Measurements from ENCODE around the gene PLPP3.
A peak's percentile ranks its signal among the peaks of the same experiment; 100 is the strongest.

Gene PLPP3

DNA sequence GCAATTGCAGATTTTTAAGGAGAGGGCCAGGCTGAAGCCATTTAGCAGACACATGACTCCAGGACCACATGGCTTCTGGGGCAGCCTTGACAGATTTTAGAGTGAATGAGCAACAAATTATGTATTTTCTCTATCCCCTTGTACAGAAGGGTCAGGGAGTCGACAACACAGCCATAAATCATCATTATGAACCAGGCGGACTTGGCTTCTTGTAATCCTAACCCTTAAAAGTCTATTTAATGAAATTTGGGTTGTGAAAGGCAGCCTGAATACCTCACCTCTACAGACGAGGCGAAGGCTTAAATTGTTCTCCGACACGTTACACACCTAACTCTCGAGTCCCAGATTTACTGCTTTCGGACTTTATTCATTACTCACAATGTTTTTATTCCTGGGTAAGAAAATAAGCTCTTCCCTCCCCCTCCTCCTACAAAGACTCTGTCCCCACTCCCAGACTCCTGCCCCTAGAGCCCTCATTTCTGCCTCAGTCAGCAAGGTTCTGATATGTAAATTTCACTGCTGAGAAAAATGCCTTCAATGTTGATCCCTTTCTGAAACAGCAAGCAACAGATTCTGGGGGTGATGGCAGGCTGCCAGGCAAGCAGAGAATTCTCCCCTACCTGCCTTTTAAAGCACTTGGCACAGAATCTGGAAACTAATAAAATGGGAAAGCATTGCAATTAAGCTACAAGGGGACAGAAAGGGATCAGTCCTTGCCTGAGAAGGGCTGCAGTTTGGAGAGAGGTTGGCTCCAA is 51.6 kb downstream of the PLPP3 start:
- FAIRE-seq (no peak), DNase-seq (ENCODE audit: extremely low spot score, insufficient read length, low read depth) (no peak)

DNA sequence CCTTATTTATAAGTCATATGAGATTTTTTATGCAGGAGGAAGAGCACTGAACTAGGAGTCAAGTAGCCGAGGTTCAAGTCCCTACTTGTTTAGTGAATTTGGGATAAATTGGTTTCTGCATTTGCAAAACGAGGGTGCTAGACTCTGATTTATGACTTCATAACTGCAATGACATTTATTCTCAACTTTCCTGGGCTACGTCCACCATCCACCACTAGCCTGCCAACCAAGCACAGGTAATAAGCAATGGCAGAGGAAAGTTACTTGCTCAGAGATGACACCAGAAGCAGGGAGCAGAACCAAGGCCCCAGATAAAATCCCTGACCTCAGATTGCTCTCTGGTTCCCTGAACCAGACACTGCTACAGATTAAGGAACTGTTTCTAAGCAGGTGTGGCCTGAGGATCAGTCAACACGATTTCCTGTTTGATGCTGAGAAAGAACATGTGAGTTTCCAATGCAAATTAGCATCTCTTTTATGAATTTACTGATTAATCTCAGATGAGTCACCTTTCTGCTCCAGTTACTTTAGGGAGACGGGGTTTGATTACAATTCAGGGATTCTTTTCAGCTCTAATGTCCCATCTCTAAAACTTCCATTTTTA is 52.7 kb downstream of the PLPP3 start:
- FAIRE-seq (peak; percentile 97), DNase-seq (ENCODE audit: extremely low spot score, insufficient read length, low read depth) (peak; percentile 23)

DNA sequence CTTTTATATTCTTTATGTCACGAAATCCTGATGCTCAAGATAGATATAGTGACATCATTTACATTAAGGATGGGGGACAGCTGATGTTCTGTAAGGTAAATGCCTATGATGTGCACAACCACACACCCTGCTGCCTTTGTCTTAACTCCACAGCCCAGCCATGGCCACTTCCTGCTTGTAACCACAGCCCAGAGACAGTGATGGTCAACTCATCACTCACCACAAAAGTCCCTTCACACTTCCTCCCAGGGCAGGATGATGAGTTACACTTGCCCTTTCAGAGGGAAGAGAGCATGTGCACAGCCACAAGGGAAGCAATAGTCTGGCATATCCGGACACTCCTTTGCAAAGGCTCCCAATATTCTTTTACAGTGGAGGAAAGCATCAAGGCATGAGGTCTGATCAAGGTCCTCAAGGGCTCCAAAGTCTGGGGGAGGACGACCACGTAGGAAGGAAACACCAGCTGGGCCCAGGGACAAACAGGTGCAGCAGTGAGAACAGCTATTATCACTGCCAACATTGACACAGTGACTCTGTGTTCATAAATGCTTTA is 53.8 kb downstream of the PLPP3 start:
- FAIRE-seq (peak; percentile 96), DNase-seq (ENCODE audit: extremely low spot score, insufficient read length, low read depth) (peak; percentile 26)

DNA sequence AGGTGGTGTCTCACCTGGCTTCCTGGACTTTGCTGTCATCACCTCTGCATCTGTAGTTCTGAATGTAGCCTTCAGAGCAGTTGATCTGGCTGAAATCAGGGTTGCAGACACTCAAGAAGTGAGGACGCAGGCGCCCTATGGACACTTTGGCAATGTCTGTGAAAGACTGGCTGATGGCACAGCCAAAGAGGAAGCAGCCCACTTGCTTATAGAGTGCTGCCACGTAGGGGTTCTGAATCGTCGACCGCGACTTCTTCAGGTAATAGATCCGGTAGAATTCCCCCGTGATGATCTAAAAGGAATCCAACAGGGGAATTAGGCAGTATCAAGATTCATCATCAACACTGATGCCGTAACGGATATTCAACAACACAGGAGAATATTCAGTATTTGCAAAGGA is 55.1 kb downstream of the PLPP3 start:
- DNase-seq (ENCODE audit: extremely low spot score, insufficient read length, low read depth): no peak
- FAIRE-seq: peak; percentile 29

DNA sequence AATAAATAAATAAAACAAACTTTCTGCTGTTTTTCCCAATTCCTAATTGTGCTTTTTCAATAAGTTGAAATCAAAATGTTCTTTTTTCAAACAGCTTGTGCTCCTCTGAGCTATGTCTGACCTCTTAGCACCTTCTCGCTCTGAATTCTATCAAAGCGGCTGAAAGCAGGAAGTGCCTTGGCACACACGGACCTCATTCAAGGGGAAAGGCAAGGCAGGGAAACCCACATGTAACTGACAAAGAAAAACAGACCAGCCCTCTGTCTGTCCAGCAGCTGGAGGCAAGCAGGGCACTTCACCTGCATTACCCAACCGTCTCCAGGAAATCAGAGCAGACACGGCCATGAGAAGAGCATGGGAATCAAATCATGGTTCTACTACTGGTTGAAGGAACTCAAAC is 56.7 kb downstream of the PLPP3 start:
- DNase-seq (ENCODE audit: extremely low spot score, insufficient read length, low read depth) (no peak), FAIRE-seq (no peak)

DNA sequence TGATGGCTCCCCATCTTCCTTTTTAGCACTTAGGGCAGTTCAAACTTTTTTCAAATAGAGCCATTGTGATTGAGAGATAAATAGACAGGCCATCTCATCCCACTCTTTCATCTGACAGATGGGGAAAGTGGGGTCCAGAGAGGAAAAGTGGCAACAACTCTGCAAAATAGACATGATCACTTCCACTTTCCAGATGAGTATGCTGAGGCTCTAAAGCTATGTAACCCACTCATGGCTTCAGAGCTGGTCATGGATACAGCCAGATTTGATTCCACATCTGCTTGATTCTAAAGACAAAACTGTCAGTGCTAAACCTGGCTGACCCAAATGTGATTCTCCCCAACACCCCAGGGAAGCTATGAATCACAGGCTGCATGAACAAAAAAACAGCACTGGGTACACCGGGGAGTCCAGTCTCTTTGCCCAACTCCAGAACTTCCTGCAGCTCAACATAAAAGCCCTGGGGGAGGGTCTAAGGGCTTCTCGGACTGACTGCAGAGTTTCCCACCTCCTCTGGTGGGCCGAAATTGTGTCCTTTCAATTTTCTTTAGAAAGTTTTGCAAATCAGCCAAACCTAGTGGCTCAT is 59.3 kb downstream of the PLPP3 start:
- DNase-seq (ENCODE audit: extremely low spot score, insufficient read length, low read depth) (no peak), FAIRE-seq (no peak)

DNA sequence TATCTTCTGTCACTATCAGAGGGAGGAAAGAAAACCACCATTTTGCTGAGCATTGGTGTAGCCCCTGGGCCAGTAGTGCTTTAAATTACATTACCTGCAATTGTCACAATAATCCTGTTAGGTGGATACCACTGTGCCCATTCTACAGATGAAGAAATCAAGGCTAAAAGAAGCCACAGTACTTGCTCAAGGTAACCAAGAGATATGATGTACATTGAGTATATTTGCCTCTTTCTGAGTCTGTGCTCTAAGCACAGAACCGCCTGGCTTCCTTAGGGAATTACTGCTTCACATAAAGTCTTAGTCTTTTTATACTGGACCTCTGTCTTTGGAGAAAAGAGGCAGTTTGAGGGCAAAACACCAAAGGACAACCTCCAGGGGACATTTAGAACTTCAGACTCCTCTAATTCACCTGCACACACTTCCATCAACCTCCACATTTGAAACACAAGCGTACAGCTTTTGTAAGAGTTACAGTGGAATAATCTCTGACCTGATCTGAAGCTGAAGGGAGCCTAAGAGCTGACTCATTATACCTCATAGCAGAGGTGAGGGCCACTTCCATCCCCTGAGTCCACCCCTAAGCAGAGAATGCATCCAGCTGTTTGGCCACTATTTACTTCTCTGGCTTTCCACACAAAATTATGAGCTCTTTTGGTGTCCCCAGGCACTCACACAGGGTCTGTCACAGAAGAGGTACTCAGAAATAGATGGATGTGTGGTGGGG is 61.8 kb downstream of the PLPP3 start:
- FAIRE-seq (no peak), DNase-seq (ENCODE audit: extremely low spot score, insufficient read length, low read depth) (no peak)

DNA sequence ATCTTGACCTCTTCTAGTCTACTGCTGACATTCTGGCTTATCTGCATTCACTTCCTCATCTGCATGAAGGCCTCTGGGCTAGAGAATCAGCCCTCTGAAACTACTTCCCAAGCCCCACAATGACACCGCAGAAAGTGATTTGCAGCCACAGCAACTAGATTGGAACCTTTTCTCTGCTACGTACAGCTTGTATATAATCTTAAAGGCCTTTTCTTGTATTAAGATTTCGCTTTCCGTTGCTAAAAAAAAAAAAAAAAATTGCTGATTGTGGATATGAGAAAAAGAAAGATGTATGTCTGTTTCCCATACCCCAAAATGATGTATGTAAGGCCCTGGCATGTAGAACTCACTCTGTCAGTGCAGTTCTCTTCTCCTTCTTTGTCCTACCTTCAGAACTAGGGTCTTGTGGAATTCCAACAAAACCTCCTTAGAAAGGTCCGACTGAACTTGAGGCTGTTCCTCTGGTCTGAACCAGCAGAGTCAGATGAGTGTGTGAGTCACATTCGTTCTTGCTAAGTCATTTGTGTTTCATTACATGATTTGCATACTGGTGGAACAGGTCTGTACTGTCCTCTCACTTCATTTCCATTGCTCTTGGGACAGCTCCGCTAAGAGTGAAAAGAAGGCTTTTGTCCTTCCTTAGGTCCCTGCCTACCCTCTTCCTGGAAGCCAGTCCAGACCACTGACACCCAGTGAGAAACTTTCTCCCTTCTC is 62.7 kb downstream of the PLPP3 start:
- FAIRE-seq (peak; percentile 91), DNase-seq (ENCODE audit: extremely low spot score, insufficient read length, low read depth) (no peak)

DNA sequence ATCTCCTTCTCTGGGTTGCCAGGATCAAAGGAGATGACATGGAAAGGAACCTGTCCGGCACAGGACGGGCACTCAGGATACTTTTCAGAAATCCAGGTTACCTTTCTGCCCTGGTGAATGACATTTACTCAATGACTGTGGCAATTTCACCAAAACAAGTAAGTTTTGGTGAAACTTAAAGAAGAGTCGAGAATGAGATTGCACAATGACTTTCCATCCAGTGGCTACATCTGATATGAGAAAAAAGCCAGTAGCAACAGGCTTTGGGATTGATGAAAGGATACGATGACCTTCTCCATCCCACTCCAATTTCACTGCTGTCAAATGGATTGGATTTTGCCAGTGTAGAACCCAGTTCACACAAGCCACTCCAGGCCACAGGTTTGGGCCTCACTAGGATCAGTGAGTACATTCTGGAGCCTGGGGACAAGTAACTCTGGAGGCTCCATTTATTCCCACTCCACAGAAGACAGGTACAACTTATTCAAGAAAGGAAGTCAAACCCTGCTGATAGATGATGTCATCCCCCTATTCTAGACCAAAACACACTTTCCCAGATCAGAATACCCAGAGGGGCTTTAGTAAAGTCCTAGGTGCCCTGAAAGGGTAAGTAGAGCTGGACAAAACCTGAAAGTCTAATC is 63.3 kb downstream of the PLPP3 start:
- DNase-seq (ENCODE audit: extremely low spot score, insufficient read length, low read depth): no peak
- FAIRE-seq: no peak

DNA sequence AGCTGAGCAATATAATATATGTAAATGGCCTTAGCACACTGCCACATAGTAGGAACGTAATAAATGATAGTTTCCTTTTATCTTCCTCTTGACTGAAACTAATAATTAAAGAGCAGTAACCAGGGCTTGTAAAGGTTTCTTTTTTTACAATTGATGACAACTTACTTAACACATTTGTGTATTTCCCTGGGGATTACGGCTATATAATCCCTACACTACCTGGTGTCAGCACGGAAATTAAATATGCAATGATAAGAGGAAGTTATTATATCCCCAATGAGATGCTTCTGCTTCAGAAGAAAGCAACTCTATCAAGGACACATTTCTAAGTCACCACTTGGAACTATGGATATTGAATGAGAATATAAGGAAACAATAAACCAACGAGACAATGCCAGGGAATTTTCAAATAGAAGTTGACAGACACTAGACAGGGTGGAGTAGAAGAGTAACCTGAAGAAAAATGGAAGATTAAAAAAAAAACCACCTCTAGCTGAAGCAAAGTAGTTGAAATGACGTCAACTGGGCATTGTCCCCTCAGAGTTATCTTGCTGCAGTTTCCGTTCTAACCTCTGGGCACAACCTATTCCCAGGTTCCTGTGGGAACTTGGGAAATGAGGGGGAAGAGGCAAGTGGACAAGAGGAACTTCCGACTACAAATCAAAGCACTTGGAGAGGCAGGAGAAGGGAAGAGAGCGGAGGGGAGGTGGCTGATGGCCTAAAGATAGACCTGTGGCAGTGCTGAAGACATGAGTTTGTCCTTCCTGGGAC is 66.5 kb downstream of the PLPP3 start:
- DNase-seq (ENCODE audit: extremely low spot score, insufficient read length, low read depth): no peak
- FAIRE-seq: no peak

DNA sequence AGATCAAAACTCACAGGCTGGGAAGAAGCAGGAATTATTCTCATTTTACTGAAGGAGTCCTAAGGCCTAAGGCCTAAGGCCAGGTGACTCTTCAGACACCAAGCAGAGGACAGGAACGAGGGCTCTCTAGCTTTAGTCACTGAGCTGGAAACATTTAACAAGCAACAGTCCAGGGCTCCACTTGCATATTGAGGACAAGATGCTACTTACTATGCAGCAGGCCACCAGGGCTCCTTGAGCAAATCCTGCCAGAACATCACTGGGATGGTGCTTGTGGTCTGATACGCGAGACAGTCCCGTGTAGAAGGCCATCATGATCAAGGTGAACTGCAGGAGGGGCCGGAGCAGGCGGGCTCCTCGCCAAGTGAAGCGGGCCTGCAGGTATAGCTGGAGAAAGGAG is 67.6 kb downstream of the PLPP3 start:
- no peak for FAIRE-seq

DNA sequence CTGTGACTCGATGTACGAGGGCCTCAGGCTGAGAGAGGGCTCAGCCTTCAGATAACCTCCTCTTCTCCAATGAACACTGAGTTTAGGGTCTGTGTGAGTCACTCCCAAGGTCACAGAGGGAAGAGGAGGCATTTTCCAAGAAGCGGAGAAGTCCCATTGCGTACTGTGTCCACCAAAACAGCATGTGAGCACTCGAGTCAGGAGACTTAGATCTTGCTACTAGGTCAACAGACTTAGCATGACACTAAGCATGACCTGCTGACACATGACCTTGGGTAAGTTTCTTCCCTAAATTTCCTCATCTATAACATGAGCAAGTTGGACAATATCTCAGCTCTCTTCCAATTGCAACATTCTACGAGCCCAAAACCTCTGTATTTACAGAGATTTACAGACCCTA is 68.0 kb downstream of the PLPP3 start:
- FAIRE-seq (no peak), DNase-seq (ENCODE audit: extremely low spot score, insufficient read length, low read depth) (no peak)

More for the DNA sequence above, 67.6 kb downstream of the PLPP3 start:
- DNase-seq (ENCODE audit: extremely low spot score, insufficient read length, low read depth): no peak

DNA sequence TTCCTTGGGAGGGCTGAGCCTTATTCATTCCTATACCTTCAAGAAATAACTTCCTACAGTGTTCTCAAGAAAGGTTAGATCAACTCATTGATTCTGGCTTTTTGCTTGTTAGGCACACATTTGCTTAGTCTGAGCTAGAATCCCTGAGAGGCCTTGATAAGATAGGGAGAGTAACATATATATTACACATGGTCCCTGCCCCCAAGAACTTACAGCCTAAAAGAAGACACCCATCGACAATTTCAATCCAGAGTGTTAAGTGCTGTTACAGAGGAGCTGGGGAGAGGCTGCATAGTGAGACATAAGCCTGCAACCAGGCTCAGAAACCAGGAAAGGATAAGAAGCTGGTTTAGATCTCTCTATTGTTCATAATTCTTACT is 68.7 kb downstream of the PLPP3 start:
- FAIRE-seq (no peak), DNase-seq (ENCODE audit: extremely low spot score, insufficient read length, low read depth) (no peak)

DNA sequence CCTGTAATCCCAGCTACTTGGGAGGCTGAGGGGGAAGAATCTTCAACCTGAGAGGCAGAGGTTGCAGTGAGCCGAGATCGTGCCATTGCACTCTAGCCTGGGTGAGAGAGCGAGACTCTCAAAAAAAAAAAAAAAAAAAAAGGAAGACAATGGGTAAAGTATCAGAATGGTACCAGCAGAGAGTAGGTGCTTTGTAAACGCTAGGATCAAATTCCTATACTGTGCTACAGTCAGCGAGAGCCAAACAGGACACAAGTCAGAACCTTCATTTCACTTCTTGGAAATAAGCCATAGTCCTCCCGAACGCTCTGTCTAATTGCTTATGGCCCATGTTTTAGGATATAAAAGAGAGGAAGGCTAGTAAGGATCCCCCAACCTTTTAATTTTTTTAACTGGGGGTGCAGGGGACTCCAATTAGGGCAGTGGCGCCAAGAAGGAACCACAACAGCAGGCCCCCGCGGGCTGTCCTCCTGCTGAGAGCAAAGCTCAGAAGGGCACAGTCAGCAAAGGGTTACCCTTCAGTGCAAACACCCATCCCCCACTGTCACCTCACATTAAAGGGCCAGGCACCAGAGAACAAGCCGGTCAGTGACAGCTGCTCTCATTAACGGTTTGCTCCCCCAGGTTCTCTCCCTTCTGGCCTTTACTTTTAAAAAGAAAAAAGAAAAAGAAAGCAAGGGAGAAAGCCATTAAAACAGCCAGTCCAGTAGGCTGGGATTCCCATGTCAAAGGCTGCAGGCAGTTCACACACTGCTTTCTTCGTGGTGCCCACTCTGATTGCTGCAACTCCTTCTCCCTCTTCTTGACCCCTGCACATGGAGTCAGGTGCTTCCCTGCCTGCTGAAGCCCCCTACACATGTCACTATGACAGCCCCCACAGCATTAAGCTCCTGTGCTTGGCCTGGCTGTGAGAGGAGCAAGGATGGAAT is 69.4 kb downstream of the PLPP3 start:
- FAIRE-seq: no peak
- DNase-seq (ENCODE audit: extremely low spot score, insufficient read length, low read depth): no peak

DNA sequence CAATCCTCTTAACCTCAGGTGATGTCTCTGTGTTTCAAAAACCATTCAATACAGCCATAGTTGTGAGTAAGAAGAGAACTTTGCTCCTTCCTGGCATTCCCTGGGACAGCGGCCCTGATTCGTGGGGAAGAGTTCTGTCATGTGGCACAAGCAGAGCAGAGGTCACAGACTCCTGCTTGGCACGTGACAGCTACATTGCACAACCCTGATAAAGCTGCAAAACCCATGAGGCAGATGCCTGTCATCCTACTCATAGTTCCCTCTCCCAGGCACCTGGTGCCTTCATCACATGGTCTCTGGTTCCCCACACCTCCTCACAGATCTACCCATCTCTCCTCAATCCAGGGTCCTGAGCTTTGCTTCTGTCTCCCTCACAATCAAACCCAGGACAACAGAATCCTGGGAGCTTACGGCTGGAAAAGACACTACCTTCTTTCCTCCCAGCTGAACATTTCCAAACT is 70.8 kb downstream of the PLPP3 start:
- no peak for FAIRE-seq
- no peak for DNase-seq (ENCODE audit: extremely low spot score, insufficient read length, low read depth)

DNA sequence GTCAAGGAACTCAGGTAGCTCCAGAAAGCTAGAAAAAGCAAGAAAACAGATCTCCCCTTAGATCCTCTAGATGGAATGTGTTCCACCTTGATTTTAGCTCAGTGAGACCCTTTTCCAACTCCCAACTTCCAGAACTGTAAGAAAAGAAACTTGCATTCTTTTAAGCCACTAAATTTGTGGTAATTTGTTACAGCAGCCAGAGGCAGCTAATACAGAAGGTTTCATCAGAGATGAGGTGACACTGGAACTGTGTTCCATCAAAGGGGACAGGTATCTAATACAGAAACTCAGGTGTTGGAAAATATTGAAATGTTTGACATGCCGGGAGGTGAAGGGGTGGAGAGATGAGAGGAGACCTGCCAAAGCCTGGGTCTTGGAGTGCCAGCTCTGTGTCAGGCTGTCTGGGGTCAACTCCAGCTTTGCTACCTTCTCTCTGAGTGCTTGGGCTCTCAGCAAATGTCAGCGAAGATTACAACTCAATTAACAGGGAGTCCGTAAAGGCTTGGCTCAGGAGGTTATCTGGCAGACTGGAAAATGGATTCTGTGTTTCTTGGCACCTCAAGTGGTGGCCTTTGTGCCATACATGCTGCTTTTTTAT is 71.3 kb downstream of the PLPP3 start:
- DNase-seq (ENCODE audit: extremely low spot score, insufficient read length, low read depth) (no peak), FAIRE-seq (no peak)

DNA sequence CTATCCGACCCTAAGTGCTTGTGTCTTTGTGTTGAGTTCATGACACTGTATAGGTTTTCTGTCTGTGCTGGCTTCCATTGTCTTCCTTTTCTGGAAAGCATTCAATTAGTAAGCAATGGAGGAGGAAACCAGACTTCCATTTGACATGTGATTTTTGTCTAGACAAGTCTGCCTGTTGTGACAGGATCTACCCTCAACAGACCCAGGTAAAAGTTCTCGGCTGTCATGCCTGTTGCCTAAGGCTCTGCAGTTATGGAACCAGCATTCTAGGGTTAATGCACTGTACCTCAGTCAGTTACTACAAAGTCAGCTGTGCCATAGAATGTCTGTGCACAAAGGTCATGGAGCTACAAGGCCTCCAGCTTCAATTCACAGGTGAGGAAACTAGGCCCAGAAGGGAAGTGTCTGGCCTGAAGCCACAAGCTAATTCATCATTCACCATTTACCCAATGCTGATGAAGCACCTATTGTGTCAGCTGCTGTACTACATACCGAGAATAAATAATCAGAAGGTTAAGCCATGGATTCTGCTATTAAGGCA is 72.3 kb downstream of the PLPP3 start:
- DNase-seq (ENCODE audit: extremely low spot score, insufficient read length, low read depth) (no peak), FAIRE-seq (no peak)

Data from GM18507 (cell line).